Measurements from ENCODE around the gene LAMC2.

The LAMC2 gene

GRCh38 chr1:183178545-183178944 lies 7.5 kb upstream of the LAMC2 start:
- no peaks in the 10 kb centered on the region for H3K36me3 ChIP-seq (ENCODE audit: low read length)
- no peak overlapping the region for H3K9ac ChIP-seq (ENCODE audit: low read length)
- no peak overlapping the region for H2AFZ ChIP-seq (ENCODE audit: low read depth, low read length, severe bottlenecking)
- H4K20me1 ChIP-seq (ENCODE audit: low read depth, low read length): no peaks in the 10 kb centered on the region
- no peaks in the 10 kb centered on the region for H3K27me3 ChIP-seq (ENCODE audit: low read length)
- no peak overlapping the region for H3K4me2 ChIP-seq (ENCODE audit: low read depth, low read length, poor library complexity, severe bottlenecking)
- H3K79me2 ChIP-seq (ENCODE audit: insufficient read depth, low read length): no peaks in the 10 kb centered on the region
- no peaks in the 10 kb centered on the region for H3K9me3 ChIP-seq (ENCODE audit: insufficient read depth, low read length)
- no peak for TF ChIP-seq CTCF (IDR thresholded peaks at IDR 0.05; ENCODE audit: insufficient read depth, low read length, poor library complexity, severe bottlenecking)
- H3F3A ChIP-seq (ENCODE audit: insufficient read depth): no peaks in the 10 kb centered on the region
- H3K4me3 ChIP-seq (ENCODE audit: insufficient read depth, low read length, poor library complexity, severe bottlenecking): no peak overlapping the region
- H3K9me2 ChIP-seq (replicated peaks; ENCODE audit: insufficient read depth, low read length): no peaks in the 10 kb centered on the region
- no peak overlapping the region for H3K27ac ChIP-seq (ENCODE audit: low read depth, low read length)

GRCh38 chr1:183179033-183179432 lies 7.0 kb upstream of the LAMC2 start:
- TF ChIP-seq CTCF (IDR thresholded peaks at IDR 0.05; ENCODE audit: insufficient read depth, low read length, poor library complexity, severe bottlenecking): no peak
- no peak for TF ChIP-seq EZH2phosphoT487 (conservative IDR thresholded peaks at IDR 0.05; ENCODE audit: low read length)
- H3K4me3 ChIP-seq (ENCODE audit: insufficient read depth, low read length, poor library complexity, severe bottlenecking): no peak overlapping the region
- no peak overlapping the region for H2AFZ ChIP-seq (ENCODE audit: low read depth, low read length, severe bottlenecking)
- no peak overlapping the region for H3K4me2 ChIP-seq (ENCODE audit: low read depth, low read length, poor library complexity, severe bottlenecking)
- no peaks in the 10 kb centered on the region for H3K27me3 ChIP-seq (ENCODE audit: low read length)
- no peaks in the 10 kb centered on the region for H4K20me1 ChIP-seq (ENCODE audit: low read depth, low read length)
- H3K79me2 ChIP-seq (ENCODE audit: insufficient read depth, low read length): no peaks in the 10 kb centered on the region
- no peaks in the 10 kb centered on the region for H3F3A ChIP-seq (ENCODE audit: insufficient read depth)
- H3K27ac ChIP-seq (ENCODE audit: low read depth, low read length): no peak overlapping the region
- H3K9me2 ChIP-seq (replicated peaks; ENCODE audit: insufficient read depth, low read length): no peaks in the 10 kb centered on the region
- H3K9me3 ChIP-seq (ENCODE audit: insufficient read depth, low read length): no peaks in the 10 kb centered on the region
- no peak overlapping the region for H3K9ac ChIP-seq (ENCODE audit: low read length)
- H3K36me3 ChIP-seq (ENCODE audit: low read length): no peaks in the 10 kb centered on the region

DNA sequence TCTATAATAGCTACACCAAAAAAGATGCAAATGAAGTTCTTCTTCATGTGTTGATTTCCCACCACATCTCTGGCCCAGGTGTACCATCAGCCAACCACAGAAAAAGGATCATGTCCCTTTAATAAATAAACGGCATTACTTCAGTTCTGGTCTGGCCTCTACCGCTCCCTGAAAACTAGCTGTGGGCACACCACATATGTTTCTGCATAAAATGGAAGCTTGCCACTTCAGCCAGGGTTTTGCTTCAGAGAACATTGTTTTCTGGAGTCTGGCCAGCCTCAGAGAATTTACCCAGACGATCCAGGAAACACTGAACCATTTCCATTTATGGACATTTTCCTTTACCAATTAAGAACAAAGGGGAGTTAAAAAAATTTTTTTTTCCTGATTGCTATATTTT lies 5.8 kb upstream of the LAMC2 start:
- no peak overlapping the region for H3K27ac ChIP-seq (ENCODE audit: low read depth, low read length)
- no peak overlapping the region for H3K4me3 ChIP-seq (ENCODE audit: insufficient read depth, low read length, poor library complexity, severe bottlenecking)
- H3K4me2 ChIP-seq (ENCODE audit: low read depth, low read length, poor library complexity, severe bottlenecking): no peak overlapping the region
- H3K79me2 ChIP-seq (ENCODE audit: insufficient read depth, low read length): no peaks in the 10 kb centered on the region
- TF ChIP-seq CTCF (IDR thresholded peaks at IDR 0.05; ENCODE audit: insufficient read depth, low read length, poor library complexity, severe bottlenecking) (no peak), EZH2phosphoT487 (conservative IDR thresholded peaks at IDR 0.05; ENCODE audit: low read length) (no peak)
- H3F3A ChIP-seq (ENCODE audit: insufficient read depth): no peaks in the 10 kb centered on the region
- no peaks in the 10 kb centered on the region for H3K9me3 ChIP-seq (ENCODE audit: insufficient read depth, low read length)
- no peak overlapping the region for H3K9ac ChIP-seq (ENCODE audit: low read length)
- H3K27me3 ChIP-seq (ENCODE audit: low read length): no peaks in the 10 kb centered on the region
- H2AFZ ChIP-seq (ENCODE audit: low read depth, low read length, severe bottlenecking): peak overlapping the region; percentile 14
- no peaks in the 10 kb centered on the region for H3K36me3 ChIP-seq (ENCODE audit: low read length)
- H4K20me1 ChIP-seq (ENCODE audit: low read depth, low read length): no peaks in the 10 kb centered on the region
- H3K9me2 ChIP-seq (replicated peaks; ENCODE audit: insufficient read depth, low read length): no peaks in the 10 kb centered on the region

DNA sequence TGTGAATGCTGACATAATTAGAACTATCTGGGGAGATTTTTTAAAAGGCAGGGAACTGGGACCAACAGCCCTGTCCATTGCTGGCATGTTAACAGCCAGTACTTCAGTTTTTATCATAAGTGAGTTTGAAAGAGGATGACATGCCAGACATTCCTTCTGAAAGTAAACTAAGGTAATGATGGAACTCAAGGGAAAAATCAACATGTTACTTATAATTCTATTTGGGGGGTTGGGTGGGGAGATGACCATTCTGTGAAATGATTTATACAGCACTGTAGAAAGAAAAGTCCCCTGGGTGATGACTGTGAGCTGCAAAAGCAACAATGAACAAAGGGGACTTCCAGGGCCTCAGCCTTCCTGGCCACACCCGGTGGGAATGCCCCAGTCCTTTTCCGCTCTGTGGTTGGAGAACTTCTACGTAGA lies 5.4 kb upstream of the LAMC2 start:
- H4K20me1 ChIP-seq (ENCODE audit: low read depth, low read length): no peaks in the 10 kb centered on the region
- H3K4me2 ChIP-seq (ENCODE audit: low read depth, low read length, poor library complexity, severe bottlenecking): no peak overlapping the region
- no peaks in the 10 kb centered on the region for H3K27me3 ChIP-seq (ENCODE audit: low read length)
- H3K36me3 ChIP-seq (ENCODE audit: low read length): no peaks in the 10 kb centered on the region
- H3K9ac ChIP-seq (ENCODE audit: low read length): no peak overlapping the region
- TF ChIP-seq EZH2phosphoT487 (conservative IDR thresholded peaks at IDR 0.05; ENCODE audit: low read length): no peak
- TF ChIP-seq CTCF (IDR thresholded peaks at IDR 0.05; ENCODE audit: insufficient read depth, low read length, poor library complexity, severe bottlenecking): no peak
- H2AFZ ChIP-seq (ENCODE audit: low read depth, low read length, severe bottlenecking): no peak overlapping the region
- no peaks in the 10 kb centered on the region for H3K79me2 ChIP-seq (ENCODE audit: insufficient read depth, low read length)
- no peak overlapping the region for H3K4me3 ChIP-seq (ENCODE audit: insufficient read depth, low read length, poor library complexity, severe bottlenecking)
- no peak overlapping the region for H3K27ac ChIP-seq (ENCODE audit: low read depth, low read length)
- no peaks in the 10 kb centered on the region for H3K9me3 ChIP-seq (ENCODE audit: insufficient read depth, low read length)
- H3K9me2 ChIP-seq (replicated peaks; ENCODE audit: insufficient read depth, low read length): no peaks in the 10 kb centered on the region
- H3F3A ChIP-seq (ENCODE audit: insufficient read depth): no peaks in the 10 kb centered on the region

Data from SU-DHL-6 (cell line).